Stimulated activated CD4-positive, alpha-beta T cell treated with anti-CD3 and anti-CD28 coated beads, Interleukin-4, amount 100 ng/mL, for 24 hours (primary cell): ENCODE data around the gene DPT.

Source experiments
- DNase-seq: peaks from one replicate; pipeline ENCODE4 v3.0.0-alpha.2; 2020

DPT gene

GRCh38 chr1:168654198-168654915, 74.6 kb downstream of the DPT start:
- DNase-seq, result no peak

- DNase-seq, result no peak
Measured at GRCh38 chr1:168653567-168653966, 75.4 kb downstream of the DPT start.

GRCh38 chr1:168645721-168646120, 83.3 kb downstream of the DPT start:
- no peak for DNase-seq
